C1 segment of cervical spinal cord (tissue), 14 donors: Measurements from ENCODE around the gene YEATS4.
"Not testable (repeated sequence)": the region's sequence is repeated elsewhere in the genome, so short reads cannot be mapped to it uniquely, and the experiment has no call there.

Source experiments
- DNase-seq, 14 donors: peaks; one replicate each; lab custom pipeline; 2025; lab: John Stamatoyannopoulos, UW

YEATS4 gene

GRCh38 chr12:69359531-69360347 is at the start of gene YEATS4:
Gene YEATS4 (plus strand): TSS chr12:69359743. CDS start chr12:69359973, 230 bp downstream.
- peak; percentile 36 to 87 (median 81) for DNase-seq

- DNase-seq, result no peak
These were observed 46.3 kb upstream of the YEATS4 start for GRCh38 chr12:69313209-69313608.

- DNase-seq, result not testable (repeated sequence)
These were observed 42.8 kb upstream of the YEATS4 start for GRCh38 chr12:69316784-69317183.

- not testable (repeated sequence) for DNase-seq
These were observed 42.3 kb upstream of the YEATS4 start for GRCh38 chr12:69317233-69317632.

- DNase-seq, result no peak
These were observed 41.3 kb upstream of the YEATS4 start for GRCh38 chr12:69318225-69318624.

GRCh38 chr12:69321351-69321750 is 38.2 kb upstream of the YEATS4 start:
- DNase-seq, result no peak

GRCh38 chr12:69324797-69325466 is 34.6 kb upstream of the YEATS4 start:
- DNase-seq, result no peak

- DNase-seq, result no peak
These were observed 31.1 kb upstream of the YEATS4 start for GRCh38 chr12:69328426-69328825.

GRCh38 chr12:69329669-69330428 is 29.7 kb upstream of the YEATS4 start:
- DNase-seq, result no peak

GRCh38 chr12:69330475-69331473 is 28.8 kb upstream of the YEATS4 start:
- peak in 1 of 14 donors; percentile 13 for DNase-seq

GRCh38 chr12:69331519-69331908 is 28.0 kb upstream of the YEATS4 start:
- DNase-seq, result no peak

GRCh38 chr12:69331909-69332684 is 27.4 kb upstream of the YEATS4 start:
- DNase-seq, result no peak

GRCh38 chr12:69332815-69333358 is 26.7 kb upstream of the YEATS4 start:
- no peak for DNase-seq

GRCh38 chr12:69334158-69334557 is 25.4 kb upstream of the YEATS4 start:
- no peak for DNase-seq

- DNase-seq, result no peak
These were observed 22.0 kb upstream of the YEATS4 start for GRCh38 chr12:69337311-69338090.

- no peak for DNase-seq
These were observed 21.3 kb upstream of the YEATS4 start for GRCh38 chr12:69338120-69338859.

- no peak for DNase-seq
These were observed 20.6 kb upstream of the YEATS4 start for GRCh38 chr12:69338936-69339335.

GRCh38 chr12:69339999-69340398 is 19.5 kb upstream of the YEATS4 start:
- DNase-seq, result no peak
